Body of pancreas (tissue), 4 donors: ENCODE measurements around the gene TPBG. TPM values are rescaled to one million over a fixed set of nuclear protein-coding genes. Genes with fewer than 3 reads are reported as not detected.
"Not testable (repeated sequence)": the region's sequence is repeated elsewhere in the genome, so short reads cannot be mapped to it uniquely, and the experiment has no call there.

Source experiments
- ATAC-seq: fragments of 150-250 bp; one replicate; pipeline ENCODE4 v1.9.1; 2016
- DNase-seq, 4 donors: peaks; one replicate each; pipeline ENCODE4 v3.0.0-alpha.2; 2019
- H3K27ac ChIP-seq, 4 donors: fragments of 200-600 bp; sonication (generic); 1 replicate in 3 of 4; 2 replicates in 1 of 4; pipeline versions ENCODE4 v1.5.1 to v1.6.1; 2016 to 2019; ENCODE audit warnings: mild to moderate bottlenecking in 1 of 4, mixed read lengths in 1 of 4, moderate library complexity in 1 of 4
- H3K27me3 ChIP-seq, 2 donors: fragments of 200-600 bp; sonication (generic); one replicate each; pipeline ENCODE4 v1.6.0; 2016; ENCODE audit warnings: mild to moderate bottlenecking in 1 of 2
- H3K36me3 ChIP-seq, 2 donors: fragments of 200-600 bp; sonication (generic); replicated peaks in 1 of 2; 2 replicates each; pipeline ENCODE4 v1.5.1; 2016; ENCODE audit warnings: low read depth in 2 of 2; ENCODE audit not compliant: insufficient read depth in 1 of 2
- H3K4me1 ChIP-seq: fragments of 200-600 bp; sonication (generic); one replicate; pipeline ENCODE4 v1.6.0; 2016
- H3K4me3 ChIP-seq, 2 donors: fragments of 200-600 bp; sonication (generic); 1 replicate in 1 of 2; 2 replicates in 1 of 2; pipeline ENCODE4 v1.5.1; 2016 to 2019
- H3K9me3 ChIP-seq, 3 donors: fragments of 200-600 bp; sonication (generic); 1 replicate in 2 of 3; 2 replicates in 1 of 3; pipeline ENCODE4 v1.5.1; 2016
- CTCF ChIP-seq, 7 experiments: fragments of 450-650 bp in 4 of 7; fragments of 200-600 bp in 3 of 7; sonication (generic) in 3 of 7; IDR thresholded peaks; one replicate each; pipeline ENCODE4 v1.5.1; 2016 to 2019; ENCODE audit warnings: antibody characterized with exemption in 7 of 7
- POLR2A ChIP-seq, 3 donors: fragments of 450-650 bp; IDR thresholded peaks; one replicate each; pipeline ENCODE4 v1.6.1; 2016; ENCODE audit warnings: antibody characterized with exemption in 3 of 3, mild to moderate bottlenecking in 2 of 3
- WGBS, 2 donors: methylation state at CpG; one replicate each; pipeline ENCODE4 v1.1.5; 2017; 5-methylcytosine and 5-hydroxymethylcytosine counted together
- intact Hi-C: fragments of 100-400 bp; cut with DNase I; formaldehyde crosslinking; loops from one replicate; pipeline ENCODE4 v1.15.1; 2023
- total RNA-seq, 2 donors: library from RNA; depleted of rRNA; stranded (reverse); fragments of >200 nt; gene quantifications; one replicate each; pipeline ENCODE4 v1.1.0, GENCODE V29; 2016

The TPBG gene
- total RNA-seq, 2 donors from 2014 or later, result 10.4 to 10.9 TPM

- Histone ChIP-seq H3K4me3 (no peak overlapping the region), H3K9me3 (no peaks in the 10 kb centered on the region), H3K36me3 (no peaks in the 10 kb centered on the region), H3K27me3 (no peaks in the 10 kb centered on the region), H3K4me1 (peaks cover 3% of the 10 kb centered on the region), H3K27ac (no peak overlapping the region)
- intact Hi-C loops, result no loop called here
- WGBS, 2 donors, result 87 to 95% methylated on average over 1 of the region's 1 CpG
- DNase-seq (no peak), ATAC-seq (no peak)
- no peak for TF ChIP-seq POLR2A (IDR thresholded peaks at IDR 0.05)
- no peak for TF ChIP-seq CTCF (IDR thresholded peaks at IDR 0.05)
Measured at GRCh38 chr6:82381278-82381677, 17.7 kb downstream of the TPBG start.

- DNase-seq, result no peak
- no peak for ATAC-seq
- Histone ChIP-seq H3K4me3 (no peak overlapping the region), H3K27ac (no peak overlapping the region), H3K9me3 (no peaks in the 10 kb centered on the region), H3K4me1 (peaks cover 3% of the 10 kb centered on the region), H3K27me3 (no peaks in the 10 kb centered on the region), H3K36me3 (no peaks in the 10 kb centered on the region)
- TF ChIP-seq POLR2A (IDR thresholded peaks at IDR 0.05) (no peak), CTCF (IDR thresholded peaks at IDR 0.05) (no peak)
- intact Hi-C loops, result no loop called here
- WGBS, 2 donors, result 51 to 58% methylated on average over 3 of the region's 3 CpGs
Measured at GRCh38 chr6:82385102-82385501, 21.5 kb downstream of the TPBG start.

- H3K36me3 ChIP-seq, result no peaks in the 10 kb centered on the region
- H3K27me3 ChIP-seq, result no peaks in the 10 kb centered on the region
- peaks cover 3% of the 10 kb centered on the region for H3K4me1 ChIP-seq
- DNase-seq (no peak), ATAC-seq (no peak)
- no peak overlapping the region for H3K27ac ChIP-seq
- WGBS, 2 donors, result 28 to 32% methylated on average over 2 of the region's 2 CpGs
- intact Hi-C loops, result no loop called here
- no peak overlapping the region for H3K4me3 ChIP-seq
- TF ChIP-seq POLR2A (IDR thresholded peaks at IDR 0.05), result no peak
- no peak for TF ChIP-seq CTCF (IDR thresholded peaks at IDR 0.05)
- no peaks in the 10 kb centered on the region for H3K9me3 ChIP-seq
Measured at GRCh38 chr6:82385546-82385945, 21.9 kb downstream of the TPBG start.

- intact Hi-C loops, result no loop called here
- no peak for TF ChIP-seq CTCF (IDR thresholded peaks at IDR 0.05)
- TF ChIP-seq POLR2A (IDR thresholded peaks at IDR 0.05), result no peak
- Histone ChIP-seq H3K36me3 (no peaks in the 10 kb centered on the region), H3K27me3 (no peaks in the 10 kb centered on the region), H3K27ac (no peak overlapping the region), H3K4me1 (peaks cover 3% of the 10 kb centered on the region), H3K9me3 (no peaks in the 10 kb centered on the region), H3K4me3 (no peak overlapping the region)
- ATAC-seq (no peak), DNase-seq (peak in 3 of 4 donors; percentile 27 to 34 (median 33))
- 28 to 40% methylated on average over 2 of the region's 2 CpGs for WGBS, 2 donors
Measured at GRCh38 chr6:82385961-82386360, 22.3 kb downstream of the TPBG start.

GRCh38 chr6:82394770-82395169, 31.2 kb downstream of the TPBG start:
- 80 to 95% methylated on average over 12 to 15 of the region's 15 CpGs for WGBS, 2 donors
- intact Hi-C loops, H3K27me3 ChIP-seq, H3K27ac ChIP-seq, H3K4me3 ChIP-seq, ATAC-seq, DNase-seq, H3K4me1 ChIP-seq, H3K9me3 ChIP-seq, H3K36me3 ChIP-seq: not testable (repeated sequence)
